GM19438 (cell line): ENCODE data around the gene GAGE12D.
"Not testable (repeated sequence)": the region's sequence is repeated elsewhere in the genome, so short reads cannot be mapped to it uniquely, and the experiment has no call there.

Experiments used
- ATAC-seq: cut with Tn5 transposase; IDR thresholded peaks from one replicate; pipeline ENCODE4 v1.9.1; 2021; ENCODE audit warnings: low read depth; ENCODE audit not compliant: unreplicated experiment

GAGE12D gene, protein sequence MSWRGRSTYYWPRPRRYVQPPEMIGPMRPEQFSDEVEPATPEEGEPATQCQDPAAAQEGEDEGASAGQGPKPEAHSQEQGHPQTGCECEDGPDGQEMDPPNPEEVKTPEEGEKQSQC

DNA sequence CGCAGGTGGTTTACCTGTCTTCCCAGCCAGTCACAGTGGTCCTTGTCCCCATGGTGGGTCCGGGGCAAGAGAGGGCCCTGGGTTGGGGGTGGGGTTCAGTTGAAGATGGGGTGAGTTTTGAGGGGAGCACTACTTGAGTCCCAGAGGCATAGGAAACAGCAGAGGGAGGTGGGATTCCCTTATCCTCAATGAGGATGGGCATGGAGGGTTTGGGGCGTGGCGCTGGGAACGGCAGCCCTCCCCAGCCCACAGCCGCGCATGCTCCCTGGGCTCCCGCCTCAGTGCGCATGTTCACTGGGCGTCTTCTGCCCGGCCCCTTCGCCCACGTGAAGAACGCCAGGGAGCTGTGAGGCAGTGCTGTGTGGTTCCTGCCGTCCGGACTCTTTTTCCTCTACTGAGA lies at the start of gene GAGE12D:
TSS of gene GAGE12D (plus strand) at position 301 of the 400 bp plus-strand sequence. CDS start 1,155 bp downstream, outside the sequence.
- ATAC-seq: not testable (repeated sequence)

DNA sequence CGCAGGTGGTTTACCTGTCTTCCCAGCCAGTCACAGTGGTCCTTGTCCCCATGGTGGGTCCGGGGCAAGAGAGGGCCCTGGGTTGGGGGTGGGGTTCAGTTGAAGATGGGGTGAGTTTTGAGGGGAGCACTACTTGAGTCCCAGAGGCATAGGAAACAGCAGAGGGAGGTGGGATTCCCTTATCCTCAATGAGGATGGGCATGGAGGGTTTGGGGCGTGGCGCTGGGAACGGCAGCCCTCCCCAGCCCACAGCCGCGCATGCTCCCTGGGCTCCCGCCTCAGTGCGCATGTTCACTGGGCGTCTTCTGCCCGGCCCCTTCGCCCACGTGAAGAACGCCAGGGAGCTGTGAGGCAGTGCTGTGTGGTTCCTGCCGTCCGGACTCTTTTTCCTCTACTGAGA lies 9.7 kb upstream of the GAGE12D start, which contains the start of gene GAGE12C:
TSS of gene GAGE12C (plus strand) at position 301 of the 400 bp plus-strand sequence. CDS start 1,155 bp downstream, outside the sequence.
- not testable (repeated sequence) for ATAC-seq

DNA sequence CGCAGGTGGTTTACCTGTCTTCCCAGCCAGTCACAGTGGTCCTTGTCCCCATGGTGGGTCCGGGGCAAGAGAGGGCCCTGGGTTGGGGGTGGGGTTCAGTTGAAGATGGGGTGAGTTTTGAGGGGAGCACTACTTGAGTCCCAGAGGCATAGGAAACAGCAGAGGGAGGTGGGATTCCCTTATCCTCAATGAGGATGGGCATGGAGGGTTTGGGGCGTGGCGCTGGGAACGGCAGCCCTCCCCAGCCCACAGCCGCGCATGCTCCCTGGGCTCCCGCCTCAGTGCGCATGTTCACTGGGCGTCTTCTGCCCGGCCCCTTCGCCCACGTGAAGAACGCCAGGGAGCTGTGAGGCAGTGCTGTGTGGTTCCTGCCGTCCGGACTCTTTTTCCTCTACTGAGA lies 9.5 kb downstream of the GAGE12D start, which contains the start of gene GAGE12E:
TSS of gene GAGE12E (plus strand) at position 301 of the 400 bp plus-strand sequence. CDS start 1,155 bp downstream, outside the sequence.
- not testable (repeated sequence) for ATAC-seq

DNA sequence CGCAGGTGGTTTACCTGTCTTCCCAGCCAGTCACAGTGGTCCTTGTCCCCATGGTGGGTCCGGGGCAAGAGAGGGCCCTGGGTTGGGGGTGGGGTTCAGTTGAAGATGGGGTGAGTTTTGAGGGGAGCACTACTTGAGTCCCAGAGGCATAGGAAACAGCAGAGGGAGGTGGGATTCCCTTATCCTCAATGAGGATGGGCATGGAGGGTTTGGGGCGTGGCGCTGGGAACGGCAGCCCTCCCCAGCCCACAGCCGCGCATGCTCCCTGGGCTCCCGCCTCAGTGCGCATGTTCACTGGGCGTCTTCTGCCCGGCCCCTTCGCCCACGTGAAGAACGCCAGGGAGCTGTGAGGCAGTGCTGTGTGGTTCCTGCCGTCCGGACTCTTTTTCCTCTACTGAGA lies 19.0 kb downstream of the GAGE12D start, which contains the start of gene GAGE12F:
TSS of gene GAGE12F (plus strand) at position 301 of the 400 bp plus-strand sequence. CDS start 1,155 bp downstream, outside the sequence.
- not testable (repeated sequence) for ATAC-seq

DNA sequence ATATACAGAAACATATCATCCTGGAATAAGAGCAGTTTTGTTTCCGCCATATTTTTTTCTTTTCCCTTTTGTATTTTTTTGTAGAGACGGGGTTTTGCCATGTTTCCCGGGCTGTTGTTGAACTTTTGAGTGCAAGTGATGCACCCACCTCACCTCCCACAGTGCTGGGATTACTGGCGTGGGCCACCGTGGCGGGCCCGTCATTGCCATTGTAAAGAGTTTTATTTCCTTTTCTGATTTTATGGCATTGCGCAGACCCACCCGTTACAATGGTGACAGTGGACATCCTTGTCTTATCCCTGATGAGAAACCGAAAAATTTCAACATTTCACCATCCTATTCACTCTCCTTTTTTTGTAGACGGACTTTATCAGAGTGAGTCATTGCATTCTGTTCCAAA lies 27.2 kb downstream of the GAGE12D start:
- ATAC-seq: not testable (repeated sequence)

DNA sequence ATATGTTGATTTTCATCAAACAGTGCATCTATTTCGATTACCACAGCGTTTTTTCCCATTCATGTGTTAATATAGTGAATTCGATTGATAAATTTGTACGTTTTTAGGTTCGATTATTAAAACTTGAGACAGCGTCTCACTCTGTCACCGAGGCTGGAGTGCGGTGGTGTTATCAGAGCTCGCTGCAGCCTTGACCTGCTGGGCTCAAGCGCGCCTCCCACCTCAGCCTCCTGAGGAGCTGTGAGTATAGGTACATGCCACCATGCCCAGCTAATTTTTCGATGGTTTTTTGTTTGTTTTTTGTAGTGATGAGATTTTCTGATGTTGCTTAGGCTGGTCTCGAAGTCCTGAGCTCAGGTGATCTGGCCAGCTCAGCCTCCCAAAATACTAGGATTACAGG lies 27.6 kb downstream of the GAGE12D start:
- not testable (repeated sequence) for ATAC-seq

DNA sequence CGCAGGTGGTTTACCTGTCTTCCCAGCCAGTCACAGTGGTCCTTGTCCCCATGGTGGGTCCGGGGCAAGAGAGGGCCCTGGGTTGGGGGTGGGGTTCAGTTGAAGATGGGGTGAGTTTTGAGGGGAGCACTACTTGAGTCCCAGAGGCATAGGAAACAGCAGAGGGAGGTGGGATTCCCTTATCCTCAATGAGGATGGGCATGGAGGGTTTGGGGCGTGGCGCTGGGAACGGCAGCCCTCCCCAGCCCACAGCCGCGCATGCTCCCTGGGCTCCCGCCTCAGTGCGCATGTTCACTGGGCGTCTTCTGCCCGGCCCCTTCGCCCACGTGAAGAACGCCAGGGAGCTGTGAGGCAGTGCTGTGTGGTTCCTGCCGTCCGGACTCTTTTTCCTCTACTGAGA lies 28.6 kb downstream of the GAGE12D start, which contains the start of gene GAGE12G:
TSS of gene GAGE12G (plus strand) at position 301 of the 400 bp plus-strand sequence. CDS start 1,155 bp downstream, outside the sequence.
- ATAC-seq: not testable (repeated sequence)

DNA sequence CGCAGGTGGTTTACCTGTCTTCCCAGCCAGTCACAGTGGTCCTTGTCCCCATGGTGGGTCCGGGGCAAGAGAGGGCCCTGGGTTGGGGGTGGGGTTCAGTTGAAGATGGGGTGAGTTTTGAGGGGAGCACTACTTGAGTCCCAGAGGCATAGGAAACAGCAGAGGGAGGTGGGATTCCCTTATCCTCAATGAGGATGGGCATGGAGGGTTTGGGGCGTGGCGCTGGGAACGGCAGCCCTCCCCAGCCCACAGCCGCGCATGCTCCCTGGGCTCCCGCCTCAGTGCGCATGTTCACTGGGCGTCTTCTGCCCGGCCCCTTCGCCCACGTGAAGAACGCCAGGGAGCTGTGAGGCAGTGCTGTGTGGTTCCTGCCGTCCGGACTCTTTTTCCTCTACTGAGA lies 38.1 kb downstream of the GAGE12D start, which contains the start of gene GAGE12H:
TSS of gene GAGE12H (plus strand) at position 301 of the 400 bp plus-strand sequence. CDS start 1,155 bp downstream, outside the sequence.
- ATAC-seq: not testable (repeated sequence)

DNA sequence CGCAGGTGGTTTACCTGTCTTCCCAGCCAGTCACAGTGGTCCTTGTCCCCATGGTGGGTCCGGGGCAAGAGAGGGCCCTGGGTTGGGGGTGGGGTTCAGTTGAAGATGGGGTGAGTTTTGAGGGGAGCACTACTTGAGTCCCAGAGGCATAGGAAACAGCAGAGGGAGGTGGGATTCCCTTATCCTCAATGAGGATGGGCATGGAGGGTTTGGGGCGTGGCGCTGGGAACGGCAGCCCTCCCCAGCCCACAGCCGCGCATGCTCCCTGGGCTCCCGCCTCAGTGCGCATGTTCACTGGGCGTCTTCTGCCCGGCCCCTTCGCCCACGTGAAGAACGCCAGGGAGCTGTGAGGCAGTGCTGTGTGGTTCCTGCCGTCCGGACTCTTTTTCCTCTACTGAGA lies 47.7 kb downstream of the GAGE12D start, which contains the start of gene GAGE2A:
TSS of gene GAGE2A (plus strand) at position 301 of the 400 bp plus-strand sequence. CDS start 1,155 bp downstream, outside the sequence.
- ATAC-seq: not testable (repeated sequence)

DNA sequence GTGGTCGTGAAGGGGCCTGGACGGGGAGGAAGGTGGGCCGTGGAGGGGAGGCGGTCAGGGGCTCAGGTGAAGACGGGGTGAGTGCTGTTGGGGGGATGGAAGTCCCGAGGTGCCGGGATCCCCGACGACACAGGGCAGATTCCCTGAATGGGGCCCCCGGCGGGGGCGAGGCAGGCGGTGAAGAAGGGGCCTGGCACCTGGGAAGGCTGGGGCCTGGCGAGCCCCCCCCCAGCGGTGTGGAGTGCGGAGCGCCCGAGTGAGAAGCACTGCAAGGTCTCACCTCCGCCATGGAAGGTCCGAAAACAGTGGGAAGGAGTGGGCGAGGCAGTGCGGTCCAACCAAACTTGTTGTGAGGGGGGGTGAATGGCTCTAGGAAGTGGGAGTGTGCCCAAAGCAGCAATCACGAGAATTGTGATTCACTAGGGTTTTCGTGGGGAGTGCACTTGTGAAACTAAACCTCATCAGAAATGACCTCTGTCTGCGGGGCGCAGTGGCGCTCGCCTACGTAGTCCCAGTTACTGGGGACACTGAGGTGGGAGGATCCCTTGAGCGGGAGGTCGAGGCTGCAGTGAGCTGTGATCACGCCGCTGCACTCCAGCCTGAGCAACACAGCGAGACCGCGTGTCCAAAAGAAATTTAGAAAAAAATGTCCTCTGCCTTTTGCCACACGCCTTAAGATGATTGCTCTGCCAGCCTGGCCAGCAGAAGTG lies 48.4 kb downstream of the GAGE12D start:
- not testable (repeated sequence) for ATAC-seq

DNA sequence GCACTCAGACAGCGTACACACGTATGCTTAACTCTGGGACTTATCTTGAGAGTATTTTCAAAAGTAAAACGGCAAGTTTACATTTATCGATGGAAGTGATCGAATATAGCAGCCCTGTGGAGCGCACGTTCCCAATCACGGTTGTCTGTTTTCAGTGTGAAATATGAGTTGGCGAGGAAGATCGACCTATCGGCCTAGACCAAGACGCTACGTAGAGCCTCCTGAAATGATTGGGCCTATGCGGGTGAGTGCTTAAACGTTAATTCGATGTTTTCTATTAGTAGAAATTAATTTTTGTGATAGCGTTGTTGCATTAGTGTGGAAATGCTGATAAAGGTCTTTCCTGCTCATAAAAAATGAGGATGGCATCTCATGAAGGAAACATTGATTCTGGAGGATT lies 49.0 kb downstream of the GAGE12D start:
- not testable (repeated sequence) for ATAC-seq
